Measurements from ENCODE around the gene STAB2.

DNA sequence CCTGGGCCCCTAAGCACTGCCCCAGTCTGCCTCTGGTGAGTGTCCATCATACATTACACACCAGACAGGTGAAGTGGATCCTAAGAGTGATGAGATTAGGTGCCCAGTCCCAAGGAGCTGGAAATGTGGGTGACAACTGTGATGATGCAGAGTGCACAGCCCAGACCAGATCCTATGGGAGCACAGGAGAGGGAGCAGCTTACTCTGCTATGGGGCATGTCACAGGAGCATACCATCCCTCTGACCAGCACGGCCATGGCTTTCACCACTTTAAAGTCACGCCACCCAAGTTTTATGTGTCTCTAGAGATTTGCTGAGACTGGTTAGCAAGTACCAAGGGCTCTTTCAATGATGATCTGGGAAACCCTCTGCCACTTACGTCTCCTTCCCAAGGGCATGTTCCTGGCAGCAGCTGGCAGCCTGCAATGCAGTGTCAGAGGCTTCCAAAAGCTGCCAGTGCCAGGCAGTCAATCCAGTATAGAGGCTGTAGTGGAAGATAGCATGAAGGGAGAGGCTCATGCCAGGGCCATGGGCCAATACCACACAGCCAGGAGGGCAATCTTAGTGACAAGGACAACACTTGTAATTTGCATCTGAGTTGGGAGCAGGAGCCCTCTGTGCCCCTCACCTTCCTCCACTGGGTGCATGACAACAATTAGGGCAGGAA lies 40.2 kb downstream of the STAB2 start:
- TF ChIP-seq, protein P1, sequence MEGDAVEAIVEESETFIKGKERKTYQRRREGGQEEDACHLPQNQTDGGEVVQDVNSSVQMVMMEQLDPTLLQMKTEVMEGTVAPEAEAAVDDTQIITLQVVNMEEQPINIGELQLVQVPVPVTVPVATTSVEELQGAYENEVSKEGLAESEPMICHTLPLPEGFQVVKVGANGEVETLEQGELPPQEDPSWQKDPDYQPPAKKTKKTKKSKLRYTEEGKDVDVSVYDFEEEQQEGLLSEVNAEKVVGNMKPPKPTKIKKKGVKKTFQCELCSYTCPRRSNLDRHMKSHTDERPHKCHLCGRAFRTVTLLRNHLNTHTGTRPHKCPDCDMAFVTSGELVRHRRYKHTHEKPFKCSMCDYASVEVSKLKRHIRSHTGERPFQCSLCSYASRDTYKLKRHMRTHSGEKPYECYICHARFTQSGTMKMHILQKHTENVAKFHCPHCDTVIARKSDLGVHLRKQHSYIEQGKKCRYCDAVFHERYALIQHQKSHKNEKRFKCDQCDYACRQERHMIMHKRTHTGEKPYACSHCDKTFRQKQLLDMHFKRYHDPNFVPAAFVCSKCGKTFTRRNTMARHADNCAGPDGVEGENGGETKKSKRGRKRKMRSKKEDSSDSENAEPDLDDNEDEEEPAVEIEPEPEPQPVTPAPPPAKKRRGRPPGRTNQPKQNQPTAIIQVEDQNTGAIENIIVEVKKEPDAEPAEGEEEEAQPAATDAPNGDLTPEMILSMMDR (conservative IDR thresholded peaks at IDR 0.05; ENCODE audit: low read depth, low read length) = no peak
- no peak for TF ChIP-seq POLR2A (IDR thresholded peaks at IDR 0.05; ENCODE audit: low read depth, low read length)
- no peak for TF ChIP-seq RCOR1 (IDR thresholded peaks at IDR 0.05; ENCODE audit: insufficient replicate concordance, low read length)
- TF ChIP-seq ELK1 (IDR thresholded peaks at IDR 0.05; ENCODE audit: borderline replicate concordance, low read depth, low read length) = no peak
- TF ChIP-seq RFX5 (IDR thresholded peaks at IDR 0.05; ENCODE audit: low read depth, low read length) = no peak
- TF ChIP-seq FOS (IDR thresholded peaks at IDR 0.05; ENCODE audit: low read depth, low read length) = no peak
- no peak for TF ChIP-seq MAFK (IDR thresholded peaks at IDR 0.05; ENCODE audit: low read depth, low read length)
- no peak for TF ChIP-seq MAZ (IDR thresholded peaks at IDR 0.05; ENCODE audit: borderline replicate concordance, low read depth, low read length)
- TF ChIP-seq CEBPB (IDR thresholded peaks at IDR 0.05; ENCODE audit: low read depth, low read length) = no peak
- no peak for TF ChIP-seq CHD1 (IDR thresholded peaks at IDR 0.05; ENCODE audit: low read depth, low read length)
- no peak for TF ChIP-seq SMC3 (IDR thresholded peaks at IDR 0.05; ENCODE audit: low read depth, low read length)
- no peak for TF ChIP-seq BHLHE40 (IDR thresholded peaks at IDR 0.05; ENCODE audit: low read depth, low read length)
